HG02840 (cell line): ENCODE measurements around the gene IWS1.
A peak's percentile ranks its signal among the peaks of the same experiment; 100 is the strongest.
"Not testable (repeated sequence)": the region's sequence is repeated elsewhere in the genome, so short reads cannot be mapped to it uniquely, and the experiment has no call there.

Source experiments
- ATAC-seq: cut with Tn5 transposase; IDR thresholded peaks from one replicate; pipeline ENCODE4 v1.9.1; 2021; ENCODE audit warnings: mild to moderate bottlenecking, moderate library complexity, moderate number of reproducible peaks; ENCODE audit not compliant: unreplicated experiment, low FRiP score

IWS1 gene

DNA sequence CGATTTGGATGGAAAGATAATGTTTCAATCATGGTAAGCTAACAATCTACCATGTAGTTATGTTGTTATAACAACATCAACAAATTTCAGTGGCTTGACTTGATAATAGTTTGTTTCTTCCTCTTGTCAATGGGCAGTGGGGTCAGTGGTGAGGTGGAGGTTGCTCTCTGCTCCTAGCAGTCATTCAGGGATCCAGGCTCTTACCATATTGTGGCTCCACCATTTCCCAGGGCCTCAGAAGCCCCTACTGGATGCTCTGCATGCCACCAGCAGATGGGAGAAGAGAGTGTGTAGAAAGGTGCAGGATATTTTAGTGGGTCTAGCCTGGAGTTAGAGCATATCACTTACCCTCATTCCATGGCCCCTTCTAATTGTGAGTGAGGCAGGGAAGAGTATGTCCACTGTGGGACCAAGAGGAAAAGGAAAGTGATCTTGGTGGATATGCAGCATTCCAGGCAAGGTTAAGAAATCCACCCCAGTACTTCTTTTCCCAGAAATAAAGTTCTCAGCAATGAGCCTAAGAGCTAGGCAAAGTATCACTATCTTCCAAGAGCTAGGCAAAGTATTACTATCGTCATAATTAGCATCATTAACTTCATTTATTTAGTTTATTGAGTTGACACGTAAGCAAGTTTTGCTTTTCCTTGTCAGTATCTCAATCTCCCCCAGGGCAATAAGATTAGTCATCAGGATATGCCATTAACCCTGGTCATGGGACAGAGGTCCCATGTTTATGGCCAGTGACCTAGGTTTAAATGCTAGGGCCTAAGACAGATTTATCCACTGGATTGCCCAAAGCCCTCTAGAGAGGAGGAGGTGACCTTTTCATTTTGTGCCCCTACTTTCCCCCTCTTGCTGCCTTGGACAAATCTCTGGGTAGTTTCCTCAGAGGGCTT is 4.2 kb upstream of the IWS1 start:
- ATAC-seq: no peak

DNA sequence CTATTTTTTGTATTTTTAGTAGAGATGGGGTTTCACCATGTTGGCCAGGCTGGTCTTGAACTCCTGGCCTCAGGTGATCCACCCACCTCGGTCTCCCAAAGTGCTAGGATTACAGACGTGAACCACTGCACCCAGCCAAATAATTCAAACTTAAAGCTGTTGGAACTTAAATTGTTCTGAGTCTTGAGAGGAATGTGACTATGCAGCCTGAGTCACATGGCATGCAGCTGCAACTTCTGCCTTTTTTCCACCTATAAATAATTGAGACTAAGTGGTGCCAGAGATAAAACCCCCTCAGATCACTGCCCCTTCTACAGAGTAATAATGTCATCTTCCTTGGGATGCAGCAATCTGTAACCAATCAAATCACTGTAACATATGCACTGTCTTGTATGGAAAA is 3.1 kb upstream of the IWS1 start:
- not testable (repeated sequence) for ATAC-seq

DNA sequence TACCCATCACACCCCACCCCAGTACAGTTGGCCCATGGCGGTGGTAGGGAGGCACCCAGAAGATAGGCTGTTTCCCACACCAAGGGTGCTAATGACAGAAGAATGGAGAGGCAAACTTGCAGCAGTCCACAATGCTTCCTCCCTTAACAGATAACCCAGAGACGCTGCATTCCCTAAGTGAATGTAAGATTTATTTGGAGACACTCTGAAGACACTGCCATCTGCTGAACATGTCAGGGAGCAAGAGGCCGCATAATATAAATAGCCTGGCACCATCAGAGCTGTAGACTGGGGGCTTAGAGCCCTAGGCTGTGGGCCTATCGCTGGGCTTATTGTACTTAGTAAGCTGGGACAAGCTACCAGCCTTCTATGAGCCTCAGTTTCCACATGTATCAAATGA is 2.2 kb upstream of the IWS1 start:
- no peak for ATAC-seq

DNA sequence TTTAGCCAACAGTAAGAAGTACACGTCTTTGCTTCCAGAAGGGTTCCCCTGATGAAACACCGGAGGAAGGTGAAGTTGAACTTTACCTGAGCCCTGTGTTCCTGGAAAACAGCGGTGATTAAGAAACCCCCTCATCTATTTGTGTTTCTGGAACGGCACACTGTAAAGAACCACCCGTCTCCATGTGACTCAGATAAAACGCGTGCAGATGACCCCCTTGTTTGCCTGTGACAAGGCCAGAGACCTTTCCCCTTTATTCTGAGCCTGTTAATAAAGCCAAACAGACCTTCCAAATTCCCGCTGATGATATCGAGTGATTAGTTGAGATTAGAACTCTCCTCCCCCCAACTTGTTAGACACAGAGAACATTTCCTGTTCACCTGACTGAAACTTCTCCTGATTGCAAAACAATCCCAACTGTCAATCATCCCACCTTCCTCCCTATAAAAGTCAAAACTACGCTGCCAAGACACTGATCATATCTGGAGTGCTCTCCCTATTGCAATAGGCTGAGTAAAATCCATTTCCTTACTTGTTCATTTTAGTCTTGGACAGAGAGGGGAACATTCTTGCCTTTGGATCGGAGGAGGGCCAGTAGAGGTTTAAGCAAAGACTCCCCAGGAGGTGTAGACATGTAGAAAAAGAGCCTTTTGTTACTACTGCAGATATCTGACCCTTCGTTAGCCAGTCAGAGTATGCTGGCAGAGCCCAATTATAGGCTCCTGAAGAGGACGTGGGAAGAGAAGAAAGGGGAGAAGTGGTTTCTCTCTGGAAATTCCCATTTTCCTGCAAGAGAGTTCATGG is 914 bp upstream of the IWS1 start:
- peak; percentile 6 for ATAC-seq

DNA sequence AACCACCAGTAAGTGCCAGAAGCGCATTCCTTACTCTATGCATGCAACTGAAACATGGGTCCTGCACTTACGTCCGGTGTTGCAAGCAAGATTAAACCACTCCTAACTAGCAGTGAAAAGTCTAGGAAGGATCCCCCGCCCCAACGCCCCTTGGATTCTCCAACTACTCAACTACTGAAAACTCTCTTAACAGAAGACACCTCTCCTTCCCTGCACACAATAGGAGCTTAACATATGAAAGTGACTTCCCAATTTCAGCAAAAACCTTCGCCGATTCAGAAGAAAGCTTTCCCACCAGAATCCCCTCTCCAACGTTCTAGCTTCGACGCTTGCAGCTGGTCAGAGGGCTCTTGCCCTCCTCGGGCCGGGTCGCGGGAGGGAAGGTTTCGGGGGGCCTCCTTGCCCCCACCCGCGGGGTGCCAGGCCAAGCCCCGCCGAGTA is 578 bp downstream of the IWS1 start:
- no peak for ATAC-seq

DNA sequence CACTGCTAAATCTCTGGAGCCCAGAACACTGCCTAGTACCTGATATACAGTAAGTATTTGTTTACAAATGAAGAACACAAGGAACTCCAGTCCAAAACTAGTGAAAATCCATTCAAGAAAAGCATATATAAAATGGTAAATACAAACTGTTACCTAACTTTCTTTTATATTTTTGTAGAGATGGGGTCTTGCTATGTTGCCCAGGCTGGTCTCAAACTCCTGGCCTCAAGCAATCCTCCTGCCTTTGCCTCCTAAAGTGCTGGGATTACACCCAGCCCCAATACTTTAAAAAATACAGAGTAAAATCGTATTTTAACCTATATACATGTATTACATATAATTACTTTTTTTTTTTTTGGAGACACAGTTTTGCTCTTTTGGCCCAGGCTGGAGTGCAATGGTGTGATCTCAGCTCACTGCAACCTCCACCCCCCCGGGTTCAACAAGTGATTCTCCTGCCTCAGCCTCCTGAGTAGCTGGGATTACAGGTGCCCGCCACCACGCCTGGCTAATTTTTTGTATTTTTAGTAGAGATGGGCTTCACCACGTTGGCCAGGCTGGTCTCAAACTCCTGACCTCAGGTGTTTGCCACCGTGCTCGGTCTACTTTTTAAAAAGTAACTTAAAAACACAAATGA is 2.0 kb downstream of the IWS1 start:
- not testable (repeated sequence) for ATAC-seq

DNA sequence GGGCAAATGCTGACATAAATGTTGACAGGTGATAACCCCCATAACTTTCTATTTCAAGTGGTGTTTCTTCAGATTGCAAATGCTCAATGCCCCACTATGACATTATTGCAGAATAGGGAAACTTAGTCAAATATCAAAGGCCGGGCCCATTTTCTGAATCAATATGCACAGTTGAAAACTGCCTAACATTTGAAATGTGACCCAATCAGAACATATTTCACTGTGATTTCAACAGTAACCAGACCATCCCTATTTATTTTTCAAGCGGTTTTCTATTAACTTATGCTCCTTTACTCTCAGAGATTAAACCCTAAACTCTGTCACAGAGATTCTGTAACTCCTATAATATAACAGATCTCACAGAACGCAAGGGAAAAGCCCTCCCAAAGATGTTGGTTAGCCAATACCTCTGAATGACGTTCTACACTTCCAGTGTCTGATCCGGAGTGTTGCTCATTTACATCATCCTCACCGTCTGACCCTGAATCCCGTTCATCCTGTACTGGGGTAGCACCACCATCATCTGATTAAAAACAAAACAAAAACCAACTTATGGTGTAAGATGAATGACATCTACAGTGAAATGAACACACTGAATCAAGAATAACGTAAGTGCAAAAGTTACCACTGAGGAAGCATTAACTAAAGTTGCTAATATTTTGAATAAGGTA is 2.9 kb downstream of the IWS1 start:
- no peak for ATAC-seq

DNA sequence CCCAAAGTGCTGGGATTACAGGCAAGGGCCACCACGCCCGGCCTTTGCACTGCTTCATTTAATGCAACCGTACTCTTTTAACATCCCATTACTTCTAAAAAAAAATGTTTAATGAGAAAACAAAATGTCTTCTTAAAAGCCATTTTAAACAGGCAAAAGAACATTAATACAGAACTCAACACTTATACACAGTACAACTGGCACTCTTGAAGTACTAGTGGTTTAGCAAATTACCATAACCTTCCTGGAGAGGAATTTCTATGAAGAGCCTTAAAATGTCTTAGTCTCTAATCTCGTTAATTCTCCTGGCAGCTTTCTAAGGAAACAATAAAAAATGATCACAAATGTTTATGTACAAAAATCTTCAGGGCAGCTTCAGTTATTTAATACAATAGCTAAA is 5.9 kb downstream of the IWS1 start:
- no peak for ATAC-seq

DNA sequence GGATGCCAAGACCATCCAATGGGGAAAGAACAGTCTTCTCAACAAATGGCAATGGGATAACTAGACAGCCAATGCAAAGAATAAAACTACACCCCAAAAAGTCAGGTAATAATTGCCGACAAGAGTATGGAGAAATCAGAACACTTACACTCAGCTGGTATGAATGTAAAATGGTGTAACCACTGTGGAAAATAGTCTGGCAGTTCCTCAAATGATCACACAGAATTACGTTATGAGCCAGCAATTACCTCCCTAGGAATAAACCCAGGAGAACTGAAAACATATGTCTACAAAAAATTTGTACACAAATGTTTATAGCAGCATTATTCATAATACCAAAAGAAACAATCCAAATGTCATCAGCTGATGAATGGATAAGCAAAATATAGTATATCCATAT is 8.8 kb downstream of the IWS1 start:
- ATAC-seq: no peak

DNA sequence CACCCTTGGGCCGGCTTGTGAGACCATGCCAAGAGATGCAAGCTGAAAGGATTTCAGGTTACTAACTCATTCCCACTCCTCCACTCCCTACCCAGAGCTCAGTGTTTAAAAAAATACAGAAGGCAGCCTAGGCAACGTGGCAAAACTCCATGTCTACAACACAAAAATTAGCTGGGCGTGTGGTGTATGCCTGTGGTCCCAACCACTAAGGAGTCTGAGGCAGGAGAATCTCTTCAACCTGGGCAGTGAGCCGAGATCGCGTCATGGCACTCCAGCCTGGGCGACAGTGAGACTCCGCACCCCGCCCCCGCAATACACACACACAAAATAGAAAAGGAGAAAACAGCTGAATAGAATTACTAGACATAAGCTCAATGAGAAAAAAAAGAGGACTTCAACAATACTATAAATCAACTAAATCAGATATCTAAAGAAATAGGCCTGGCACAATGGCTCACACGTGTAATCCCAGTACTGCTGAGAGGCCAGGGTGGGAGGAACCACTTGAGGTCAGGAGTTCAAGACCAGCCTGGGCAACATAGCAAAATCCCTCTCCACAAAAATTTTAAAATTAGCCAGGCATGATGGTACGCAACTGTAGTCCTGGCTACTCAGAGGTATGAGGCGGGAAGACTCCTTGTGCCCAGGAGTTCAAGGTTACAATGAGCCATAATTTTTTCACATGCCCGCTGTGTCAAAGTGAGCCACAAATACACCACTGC is 10.1 kb downstream of the IWS1 start:
- no peak for ATAC-seq

DNA sequence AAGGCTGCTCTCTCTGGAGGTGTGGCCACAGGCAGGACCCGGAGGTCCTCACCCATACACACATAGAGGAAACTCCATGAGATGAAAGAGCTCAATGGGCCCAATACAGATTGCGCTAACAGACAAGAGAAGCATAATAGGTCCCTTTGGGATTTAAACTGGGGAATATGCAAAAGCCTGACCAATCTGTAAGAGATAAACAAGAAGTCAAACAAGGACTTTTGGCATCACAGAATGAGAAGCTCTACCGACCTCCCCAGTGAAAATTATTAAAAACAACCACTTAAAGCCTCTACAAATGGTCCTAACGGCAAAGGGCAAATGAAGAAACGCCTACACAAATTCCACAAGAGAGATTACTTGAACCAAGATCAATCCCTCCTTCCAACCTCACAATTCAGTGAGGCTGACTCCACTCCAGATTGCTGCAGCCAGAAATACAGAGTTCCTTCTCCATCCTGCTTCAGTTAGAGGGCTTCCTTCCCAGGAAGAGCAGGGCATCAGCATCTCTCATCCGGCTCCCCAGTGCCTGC is 10.8 kb downstream of the IWS1 start:
- ATAC-seq: no peak

DNA sequence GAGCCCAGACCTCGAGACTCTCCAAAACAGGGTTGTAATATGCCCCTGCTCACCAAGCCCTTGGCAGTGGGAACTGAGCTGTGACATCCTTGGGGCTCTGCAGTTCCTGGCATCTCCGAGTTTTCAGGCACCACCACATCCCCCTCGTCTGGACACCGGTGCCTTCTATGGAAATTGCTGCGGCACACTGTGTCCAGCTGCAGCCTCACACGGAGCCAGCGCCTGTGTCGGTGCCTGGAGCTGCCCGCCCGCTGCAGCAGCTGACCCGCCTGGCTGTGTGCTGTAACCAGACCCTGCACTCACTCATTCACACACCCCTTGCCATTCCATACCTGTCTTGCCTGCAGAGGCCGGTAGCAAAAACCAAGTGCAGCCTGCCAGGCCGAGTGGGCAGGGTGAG is 11.8 kb downstream of the IWS1 start:
- no peak for ATAC-seq

DNA sequence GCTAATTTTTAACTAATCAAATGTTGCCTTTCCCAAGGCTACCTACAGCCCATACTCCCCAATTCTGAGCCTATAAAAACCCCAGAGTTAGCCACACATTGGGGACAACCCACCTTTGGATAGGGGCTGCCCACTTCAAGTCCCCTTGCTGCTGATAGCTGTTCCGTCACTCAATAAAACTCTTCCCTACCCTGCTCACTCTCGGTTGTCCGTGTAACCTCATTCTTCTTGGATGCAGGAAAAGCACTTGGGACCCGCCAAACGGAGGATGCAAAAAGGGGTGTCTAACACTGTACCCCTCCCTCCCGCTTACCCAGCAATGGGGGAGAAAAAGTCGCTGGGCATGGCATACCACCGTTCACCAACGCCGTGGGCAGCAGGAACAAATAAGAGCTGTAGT is 12.2 kb downstream of the IWS1 start:
- no peak for ATAC-seq

DNA sequence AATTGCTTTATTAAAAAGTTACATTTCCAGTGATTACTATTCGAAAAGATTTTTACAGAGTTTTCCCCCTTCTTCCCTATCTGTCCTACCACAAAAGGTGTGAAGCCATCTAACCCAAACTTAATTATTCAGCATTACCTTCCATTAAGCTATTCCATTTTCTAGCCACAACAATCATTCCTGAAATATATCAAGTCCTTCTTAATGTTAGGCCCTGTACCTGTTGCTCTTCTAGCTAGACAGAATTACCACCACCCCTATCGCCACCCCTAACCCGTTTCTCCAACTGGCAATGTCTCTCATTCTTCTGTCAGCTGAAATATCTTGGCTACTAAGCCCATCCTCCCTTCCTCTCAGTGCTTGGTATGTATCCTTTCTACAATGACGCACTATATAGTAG is 13.9 kb downstream of the IWS1 start:
- ATAC-seq: no peak

DNA sequence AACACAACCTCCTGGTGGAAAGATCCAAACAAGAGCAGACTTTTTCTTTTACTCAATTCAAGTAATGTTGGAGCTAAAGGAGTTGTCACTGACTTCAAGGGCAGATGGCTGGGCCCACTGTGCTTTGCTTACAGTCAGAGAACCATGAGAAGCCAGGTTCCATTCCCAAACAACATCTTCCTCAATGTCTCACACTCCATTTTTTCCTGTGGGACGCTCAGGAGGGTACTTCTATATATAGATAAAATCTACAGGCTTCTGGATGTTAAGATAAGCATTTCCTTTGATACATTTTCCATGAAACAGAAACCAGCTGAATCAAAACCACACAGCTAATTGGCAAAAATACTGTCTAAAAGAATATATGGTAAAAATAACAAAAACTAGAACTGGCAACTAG is 14.4 kb downstream of the IWS1 start:
- ATAC-seq: no peak

DNA sequence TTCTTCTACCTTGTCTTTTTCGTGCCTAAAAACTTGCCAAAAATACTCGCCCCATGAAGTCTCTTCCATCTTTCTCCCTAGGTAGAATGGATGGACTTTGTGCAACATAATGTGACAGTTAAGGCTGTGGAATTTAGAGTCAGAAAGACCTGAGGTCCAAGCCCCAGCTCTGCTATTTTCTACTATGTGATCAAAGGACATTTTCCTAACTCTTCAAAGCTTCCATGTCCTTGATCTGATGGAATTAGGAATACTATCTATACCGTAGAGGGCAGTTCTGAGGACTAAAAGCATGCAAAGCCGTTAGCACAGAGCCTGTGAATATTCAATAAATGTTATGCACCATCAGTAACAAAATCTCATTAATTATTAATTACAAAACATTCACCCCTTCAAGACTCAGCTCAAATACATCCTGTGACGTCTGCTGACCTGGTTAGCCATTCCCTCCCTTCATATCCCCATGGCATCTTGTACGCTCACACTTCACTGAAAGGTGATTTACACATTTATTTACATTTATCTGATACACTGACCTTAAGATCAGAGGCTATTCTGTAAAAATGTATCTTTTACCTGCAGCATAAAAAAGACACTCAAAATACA is 15.1 kb downstream of the IWS1 start:
- ATAC-seq: no peak

DNA sequence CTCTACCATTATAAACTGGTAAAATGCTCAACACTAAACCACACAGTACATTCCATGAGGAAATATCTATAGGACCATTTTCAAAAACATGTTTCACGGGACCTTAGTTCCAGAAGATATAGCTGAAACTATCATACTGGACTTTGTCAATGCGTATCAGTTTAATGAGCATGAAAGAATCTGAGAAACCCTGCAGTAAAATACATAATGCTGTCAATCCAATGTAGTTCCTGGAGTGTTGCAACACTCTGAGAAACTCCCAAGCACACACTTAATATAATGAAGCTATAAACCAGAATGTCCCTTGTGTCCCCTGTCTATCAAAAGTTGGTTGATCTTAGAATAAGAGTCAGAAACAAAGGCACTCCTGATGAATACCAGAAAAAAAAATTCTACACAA is 16.2 kb downstream of the IWS1 start:
- ATAC-seq: no peak

DNA sequence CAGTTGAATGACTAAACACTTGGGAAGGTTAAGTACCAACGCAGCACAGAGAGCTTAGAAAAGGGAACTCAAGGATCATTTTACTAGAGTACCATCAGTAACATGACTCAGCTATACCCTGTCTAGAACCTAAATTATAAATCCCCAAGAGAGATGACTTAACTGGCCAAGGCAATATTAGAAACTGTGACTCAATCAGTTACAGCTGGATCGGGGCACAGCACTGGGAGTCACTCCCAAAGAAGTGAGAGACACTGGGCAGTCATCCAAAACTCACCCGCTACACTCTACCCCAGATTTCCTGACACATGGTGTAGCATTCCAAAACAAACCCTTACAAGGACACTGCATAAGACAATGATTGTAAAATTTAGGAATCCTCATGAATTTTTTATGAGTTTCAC is 17.7 kb downstream of the IWS1 start:
- ATAC-seq: no peak

DNA sequence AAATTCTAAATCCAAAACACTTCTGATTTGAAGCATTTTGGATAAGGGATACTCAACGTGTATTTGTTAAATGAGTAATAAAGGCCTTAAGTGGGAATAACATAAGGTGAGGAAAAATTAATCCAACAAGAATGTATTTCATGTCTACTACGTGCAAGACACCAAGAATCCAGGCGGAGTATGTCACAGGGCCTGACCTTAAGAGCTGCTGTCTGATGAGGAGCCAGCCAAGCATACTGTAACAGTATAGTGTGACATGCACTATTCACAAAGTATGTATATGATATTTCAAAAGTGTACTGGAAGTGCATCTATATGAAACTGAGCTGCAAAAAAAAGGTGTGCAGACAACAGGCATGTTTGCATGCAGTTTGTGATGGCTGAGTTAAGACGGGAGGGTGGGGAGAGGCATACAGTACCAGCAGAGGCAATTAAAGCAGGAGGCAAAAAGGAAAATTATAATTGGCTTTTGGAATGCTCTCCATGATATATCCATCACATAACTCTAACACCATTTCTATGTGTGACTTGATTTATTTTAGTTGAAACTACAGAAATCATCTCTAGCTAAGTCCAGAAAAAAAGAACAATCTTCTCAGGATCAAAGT is 18.2 kb downstream of the IWS1 start:
- no peak for ATAC-seq
